ENCODE data around the gene MPO.

The MPO gene

GRCh38 chr17:58307468-58308172 lies 26.9 kb upstream of the MPO start:
- DNase-seq (ENCODE audit: low read depth in 2 of 2), result no peak

GRCh38 chr17:58306131-58306951 lies 25.6 kb upstream of the MPO start:
- no peak for DNase-seq (ENCODE audit: low read depth in 2 of 2)

GRCh38 chr17:58305626-58306025 lies 24.9 kb upstream of the MPO start:
- no peak for DNase-seq (ENCODE audit: low read depth in 2 of 2)

- DNase-seq (ENCODE audit: low read depth in 2 of 2), result no peak
These were observed 24.2 kb upstream of the MPO start for GRCh38 chr17:58304750-58305486.

- peak in 1 of 2 donors; percentile 34 for DNase-seq (ENCODE audit: low read depth in 2 of 2)
These were observed 23.4 kb upstream of the MPO start for GRCh38 chr17:58303971-58304749.

- no peak for DNase-seq (ENCODE audit: low read depth in 2 of 2)
These were observed 22.3 kb upstream of the MPO start for GRCh38 chr17:58302919-58303585.

- no peak for DNase-seq (ENCODE audit: low read depth in 2 of 2)
These were observed 21.6 kb upstream of the MPO start for GRCh38 chr17:58302171-58302918.

GRCh38 chr17:58301504-58302150 lies 20.9 kb upstream of the MPO start:
- DNase-seq (ENCODE audit: low read depth in 2 of 2), result no peak

- no peak for DNase-seq (ENCODE audit: low read depth in 2 of 2)
These were observed 19.6 kb upstream of the MPO start for GRCh38 chr17:58300336-58300735.

- DNase-seq (ENCODE audit: low read depth in 2 of 2), result no peak
These were observed 13.3 kb upstream of the MPO start for GRCh38 chr17:58294034-58294433.

- no peak for DNase-seq (ENCODE audit: low read depth in 2 of 2)
These were observed 10.5 kb upstream of the MPO start for GRCh38 chr17:58291246-58291645.

GRCh38 chr17:58289869-58290268 lies 9.1 kb upstream of the MPO start:
- DNase-seq (ENCODE audit: low read depth in 2 of 2), result no peak

GRCh38 chr17:58285422-58285810 lies 4.7 kb upstream of the MPO start:
- DNase-seq (ENCODE audit: low read depth in 2 of 2), result no peak

GRCh38 chr17:58284613-58285421 lies 4.1 kb upstream of the MPO start:
- DNase-seq (ENCODE audit: low read depth in 2 of 2), result no peak

- no peak for DNase-seq (ENCODE audit: low read depth in 2 of 2)
These were observed 3.2 kb upstream of the MPO start for GRCh38 chr17:58283674-58284612.

- no peak for DNase-seq (ENCODE audit: low read depth in 2 of 2)
These were observed 1.7 kb upstream of the MPO start for GRCh38 chr17:58282442-58282841.

GRCh38 chr17:58281511-58282011 lies 826 bp upstream of the MPO start:
- DNase-seq (ENCODE audit: low read depth in 2 of 2), result no peak
